GM12874 (cell line): Measurements from ENCODE around the gene UBE2QL1.

Source experiments
- CTCF ChIP-seq: IDR thresholded peaks from 2 replicates; pipeline ENCODE4 v1.5.1; 2011; ENCODE audit warnings: low read depth, mild to moderate bottlenecking, control low read depth, low read length, moderate library complexity; ENCODE audit not compliant: insufficient read depth

Gene UBE2QL1

GRCh38 chr5:6458833-6459232, 10.2 kb downstream of the UBE2QL1 start:
- no peak for TF ChIP-seq CTCF

- TF ChIP-seq CTCF: no peak
Observed at GRCh38 chr5:6459896-6460295, 11.2 kb downstream of the UBE2QL1 start.

GRCh38 chr5:6461006-6461405, 12.3 kb downstream of the UBE2QL1 start:
- no peak for TF ChIP-seq CTCF

- TF ChIP-seq CTCF: no peak
Observed at GRCh38 chr5:6461793-6462650, 13.4 kb downstream of the UBE2QL1 start.

- no peak for TF ChIP-seq CTCF
Observed at GRCh38 chr5:6462671-6463070, 14.0 kb downstream of the UBE2QL1 start.

GRCh38 chr5:6464441-6464840, 15.8 kb downstream of the UBE2QL1 start:
- no peak for TF ChIP-seq CTCF

GRCh38 chr5:6465831-6466790, 17.5 kb downstream of the UBE2QL1 start:
- TF ChIP-seq CTCF: no peak
